HepG2 (cell line): Measurements from ENCODE around the gene CCDC77. TPM values are rescaled to one million over a fixed set of nuclear protein-coding genes. Genes with fewer than 3 reads are reported as not detected.
A peak's percentile ranks its signal among the peaks of the same experiment; 100 is the strongest.

ENCODE experiments used
- ATAD3A ChIP-seq: sonication (generic); formaldehyde crosslinking; IDR thresholded peaks from 2 replicates; pipeline ENCODE4 v1.4.0; 2020; ENCODE audit warnings: missing genetic modification reagents
- CBX2 ChIP-seq, 2 experiments: fragments of 200-600 bp in 1 of 2; sonication (generic); formaldehyde crosslinking in 1 of 2; IDR thresholded peaks; 2 replicates each; pipeline versions ENCODE4 v1.7.0 to v1.8.1; 2018 to 2022; ENCODE audit warnings: low read depth in 2 of 2, low read length in 1 of 2, mild to moderate bottlenecking in 1 of 2, missing genetic modification reagents in 1 of 2
- GABPA ChIP-seq, 2 experiments: IDR thresholded peaks; 2 replicates each; pipeline ENCODE4 v1.6.1; 2011 to 2016; ENCODE audit warnings: low read depth in 2 of 2, low read length in 1 of 2, missing biosample characterization in 1 of 2, missing genetic modification characterization in 1 of 2
- GMEB2 ChIP-seq: IDR thresholded peaks from 2 replicates; pipeline ENCODE4 v1.6.1; 2016; ENCODE audit warnings: missing biosample characterization, missing genetic modification reagents, low read depth
- HNRNPK ChIP-seq: fragments of 200-400 bp; formaldehyde crosslinking; IDR thresholded peaks from 2 replicates; pipeline ENCODE4 v1.6.1; 2018; ENCODE audit warnings: low read length, low read depth, moderate library complexity, mild to moderate bottlenecking; ENCODE audit not compliant: poor library complexity, severe bottlenecking
- KLF9 ChIP-seq: IDR thresholded peaks from 2 replicates; pipeline ENCODE4 v1.6.1; 2016; ENCODE audit warnings: low read depth
- NONO ChIP-seq, 2 experiments: fragments of 450-650 bp in 1 of 2; sonication (generic) in 1 of 2; formaldehyde crosslinking in 1 of 2; IDR thresholded peaks in 1 of 2; conservative IDR thresholded peaks in 1 of 2; 2 replicates each; pipeline versions ENCODE4 v1.6.1 to v1.8.0; 2017 to 2022; ENCODE audit warnings: mild to moderate bottlenecking in 1 of 2, missing genetic modification reagents in 1 of 2, moderate library complexity in 1 of 2
- ONECUT2 ChIP-seq: sonication (generic); formaldehyde crosslinking; IDR thresholded peaks from 2 replicates; pipeline ENCODE4 v1.4.0; 2020; ENCODE audit warnings: missing genetic modification reagents
- PHF5A ChIP-seq: IDR thresholded peaks from one replicate; pipeline ENCODE4 v1.6.1; 2018; ENCODE audit warnings: low read depth, missing genetic modification reagents; ENCODE audit not compliant: unreplicated experiment
- SIX1 ChIP-seq: sonication (generic); formaldehyde crosslinking; IDR thresholded peaks from 2 replicates; pipeline ENCODE4 v1.4.0; 2020; ENCODE audit warnings: missing genetic modification reagents, borderline replicate concordance
- THAP9 ChIP-seq: sonication (generic); formaldehyde crosslinking; IDR thresholded peaks from 2 replicates; pipeline ENCODE4; 2020; ENCODE audit warnings: missing genetic modification reagents, mild to moderate bottlenecking, borderline replicate concordance
- ZNF256 ChIP-seq: sonication (generic); formaldehyde crosslinking; conservative IDR thresholded peaks from 2 replicates; pipeline ENCODE4 v1.4.0; 2020; ENCODE audit warnings: missing genetic modification reagents
- ZNF329 ChIP-seq: sonication (generic); formaldehyde crosslinking; IDR thresholded peaks from 2 replicates; pipeline ENCODE4 v1.9.0; 2021; ENCODE audit warnings: low read depth, mild to moderate bottlenecking, missing genetic modification reagents
- ZNF496 ChIP-seq: sonication (generic); formaldehyde crosslinking; IDR thresholded peaks from 2 replicates; pipeline ENCODE4 v1.8.1; 2023; ENCODE audit warnings: mild to moderate bottlenecking, moderate library complexity, missing genetic modification reagents; ENCODE audit not compliant: insufficient replicate concordance
- ZNF549 ChIP-seq: sonication (generic); formaldehyde crosslinking; IDR thresholded peaks from 2 replicates; pipeline ENCODE4 v1.5.0; 2020; ENCODE audit warnings: missing genetic modification reagents
- ZNF552 ChIP-seq: sonication (generic); formaldehyde crosslinking; IDR thresholded peaks from 2 replicates; pipeline ENCODE4 v1.9.0; 2022; ENCODE audit warnings: missing genetic modification reagents, mild to moderate bottlenecking, borderline replicate concordance
- ZNF577 ChIP-seq: sonication (generic); formaldehyde crosslinking; IDR thresholded peaks from 2 replicates; pipeline ENCODE4 v1.4.0; 2020; ENCODE audit warnings: mild to moderate bottlenecking, low read depth, missing genetic modification reagents, borderline replicate concordance
- ZNF616 ChIP-seq: sonication (generic); formaldehyde crosslinking; IDR thresholded peaks from 2 replicates; pipeline ENCODE4 v1.5.0; 2020; ENCODE audit warnings: low read depth, mild to moderate bottlenecking, missing genetic modification reagents
- ZNF781 ChIP-seq: sonication (generic); formaldehyde crosslinking; IDR thresholded peaks from 2 replicates; pipeline ENCODE4 v1.5.1; 2020; ENCODE audit warnings: borderline replicate concordance, mild to moderate bottlenecking, missing genetic modification reagents; ENCODE audit errors: not compliant biosample characterization
- polyA plus RNA-seq, 8 experiments: library from polyadenylated mRNA; depleted of rRNA in 3 of 8; stranded (reverse) in 7 of 8; unstranded in 1 of 8; fragments of >200 nt; fragmentation: Illumina TruSeq in 4 of 8; extraction: Trizol in 4 of 8; gene quantifications; 2 replicates each; pipeline versions ENCODE4 v1.2.1 to v1.2.3, GENCODE V29; 2011 to 2016; ENCODE audit warnings: low read depth in 4 of 8, missing spikeins in 1 of 8, mixed read lengths in 1 of 8; ENCODE audit not compliant: insufficient read depth in 1 of 8
- total RNA-seq, 5 experiments: library from RNA; depleted of rRNA; stranded (reverse); fragments of >200 nt; fragmentation: Illumina TruSeq; extraction: Trizol; gene quantifications; 2 replicates each; pipeline ENCODE4 v1.2.3, GENCODE V29; 2016; ENCODE audit warnings: low read depth in 1 of 5
- TF ChIP-seq, protein P1 (sequence below): sonication (generic); formaldehyde crosslinking; IDR thresholded peaks from 2 replicates; pipeline ENCODE4 v1.4.0; 2020; ENCODE audit warnings: missing genetic modification reagents

The CCDC77 gene
- total and polyA plus RNA-seq, 2 of the 13 experiments (the other 11 are each of a cell fraction or from before 2014, with no cell fraction given), result 6.4 to 16.4 TPM

- TF ChIP-seq, protein P1, sequence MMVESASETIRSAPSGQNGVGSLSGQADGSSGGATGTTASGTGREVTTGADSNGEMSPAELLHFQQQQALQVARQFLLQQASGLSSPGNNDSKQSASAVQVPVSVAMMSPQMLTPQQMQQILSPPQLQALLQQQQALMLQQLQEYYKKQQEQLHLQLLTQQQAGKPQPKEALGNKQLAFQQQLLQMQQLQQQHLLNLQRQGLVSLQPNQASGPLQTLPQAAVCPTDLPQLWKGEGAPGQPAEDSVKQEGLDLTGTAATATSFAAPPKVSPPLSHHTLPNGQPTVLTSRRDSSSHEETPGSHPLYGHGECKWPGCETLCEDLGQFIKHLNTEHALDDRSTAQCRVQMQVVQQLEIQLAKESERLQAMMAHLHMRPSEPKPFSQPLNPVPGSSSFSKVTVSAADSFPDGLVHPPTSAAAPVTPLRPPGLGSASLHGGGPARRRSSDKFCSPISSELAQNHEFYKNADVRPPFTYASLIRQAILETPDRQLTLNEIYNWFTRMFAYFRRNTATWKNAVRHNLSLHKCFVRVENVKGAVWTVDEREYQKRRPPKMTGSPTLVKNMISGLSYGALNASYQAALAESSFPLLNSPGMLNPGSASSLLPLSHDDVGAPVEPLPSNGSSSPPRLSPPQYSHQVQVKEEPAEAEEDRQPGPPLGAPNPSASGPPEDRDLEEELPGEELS (CRISPR knock-in tag), result peak; percentile 57; the same call in 1 of the 2 replicates
- no peak for TF ChIP-seq KLF9 (CRISPR knock-in tag)
- no peak for TF ChIP-seq ZNF549 (CRISPR knock-in tag)
- TF ChIP-seq ZNF616 (CRISPR knock-in tag), result no peak
- TF ChIP-seq ONECUT2 (CRISPR knock-in tag), result no peak
- TF ChIP-seq NONO (IDR thresholded peaks at IDR 0.05), result no peak
- TF ChIP-seq NONO (CRISPR knock-in tag; conservative IDR thresholded peaks at IDR 0.05), result no peak; the same call in 1 of the 2 replicates
- no peak for TF ChIP-seq ZNF256 (CRISPR knock-in tag)
- TF ChIP-seq CBX2 (IDR thresholded peaks at IDR 0.05; ENCODE audit: low read depth, low read length), result no peak
- no peak for TF ChIP-seq CBX2 (CRISPR knock-in tag; IDR thresholded peaks at IDR 0.05; ENCODE audit: low read depth)
- TF ChIP-seq GMEB2, result peak; percentile 60; the same call in 1 of the 2 replicates
- no peak for TF ChIP-seq ATAD3A (CRISPR knock-in tag)
- TF ChIP-seq HNRNPK, result no peak
- no peak for TF ChIP-seq ZNF577 (CRISPR knock-in tag)
- no peak for TF ChIP-seq GABPA (IDR thresholded peaks at IDR 0.05; ENCODE audit: low read depth, low read length)
- peak; percentile 80 for TF ChIP-seq GABPA (CRISPR knock-in tag; IDR thresholded peaks at IDR 0.05; ENCODE audit: low read depth)
- no peak for TF ChIP-seq ZNF552 (CRISPR knock-in tag)
- peak; percentile 36 for TF ChIP-seq ZNF781 (CRISPR knock-in tag)
- TF ChIP-seq ZNF329 (CRISPR knock-in tag), result no peak
- TF ChIP-seq THAP9 (CRISPR knock-in tag), result peak; percentile 65; the same call in 1 of the 2 replicates
- peak; percentile 55 for TF ChIP-seq PHF5A
- TF ChIP-seq ZNF496 (CRISPR knock-in tag), result no peak
- TF ChIP-seq SIX1 (CRISPR knock-in tag), result no peak
Measured at GRCh38 chr12:401235-402028, at the start of gene CCDC77 (continued).
